Esophagus muscularis mucosa (tissue), 3 donors: ENCODE results near the gene ABCB1.
"Not testable (repeated sequence)": the region's sequence is repeated elsewhere in the genome, so short reads cannot be mapped to it uniquely, and the experiment has no call there.

Experiments
- CTCF ChIP-seq, 3 experiments: fragments of 200-600 bp in 2 of 3; fragments of 450-650 bp in 1 of 3; sonication (generic) in 2 of 3; IDR thresholded peaks; one replicate each; pipeline ENCODE4 v1.5.1; 2017 to 2019; ENCODE audit warnings: antibody characterized with exemption in 3 of 3, mild to moderate bottlenecking in 2 of 3, moderate library complexity in 1 of 3
- POLR2A ChIP-seq: fragments of 450-650 bp; IDR thresholded peaks from one replicate; pipeline ENCODE4 v1.6.1; 2017; ENCODE audit warnings: antibody characterized with exemption, moderate library complexity, mild to moderate bottlenecking, low read depth

- not testable (repeated sequence) for TF ChIP-seq POLR2A; CTCF (IDR thresholded peaks at IDR 0.05)
Observed at GRCh38 chr7:87460444-87460843, 140.2 kb downstream of the ABCB1 start.
